GM19463 (cell line): Measurements from ENCODE around the gene BRMS1.
"Not testable (repeated sequence)": the region's sequence is repeated elsewhere in the genome, so short reads cannot be mapped to it uniquely, and the experiment has no call there.

Source experiments
- ATAC-seq: cut with Tn5 transposase; IDR thresholded peaks from one replicate; pipeline ENCODE4 v1.9.1; 2021; ENCODE audit warnings: mild to moderate bottlenecking, moderate library complexity; ENCODE audit not compliant: unreplicated experiment

BRMS1 gene

GRCh38 chr11:66311965-66312548 lies 32.8 kb downstream of the BRMS1 start:
- ATAC-seq = peak; percentile 65

- ATAC-seq = no peak
Measured at GRCh38 chr11:66311470-66311964, 33.4 kb downstream of the BRMS1 start.

- ATAC-seq = not testable (repeated sequence)
Measured at GRCh38 chr11:66310803-66311440, 34.0 kb downstream of the BRMS1 start.

- no peak for ATAC-seq
Measured at GRCh38 chr11:66310324-66310723, 34.6 kb downstream of the BRMS1 start.

GRCh38 chr11:66309475-66309874 lies 35.4 kb downstream of the BRMS1 start:
- ATAC-seq = no peak

- ATAC-seq = no peak
Measured at GRCh38 chr11:66302656-66303055, 42.2 kb downstream of the BRMS1 start.

GRCh38 chr11:66299186-66299585 lies 45.7 kb downstream of the BRMS1 start:
- ATAC-seq = no peak

GRCh38 chr11:66297610-66298009 lies 47.3 kb downstream of the BRMS1 start:
- ATAC-seq = no peak

GRCh38 chr11:66294626-66295620 lies 50.0 kb downstream of the BRMS1 start:
- no peak for ATAC-seq

- ATAC-seq = no peak
Measured at GRCh38 chr11:66293777-66294625, 50.9 kb downstream of the BRMS1 start.

- ATAC-seq = no peak
Measured at GRCh38 chr11:66293352-66293751, 51.6 kb downstream of the BRMS1 start.

- ATAC-seq = no peak
Measured at GRCh38 chr11:66292543-66293332, 52.2 kb downstream of the BRMS1 start.

- ATAC-seq = no peak
Measured at GRCh38 chr11:66291706-66292542, 53.0 kb downstream of the BRMS1 start, which contains the start of gene TMEM151A. TSS of gene TMEM151A (plus strand) at chr11:66291894. CDS start at chr11:66292014, 120 bp downstream.

GRCh38 chr11:66291303-66291705 lies 53.6 kb downstream of the BRMS1 start:
- no peak for ATAC-seq

- ATAC-seq = no peak
Measured at GRCh38 chr11:66290330-66290621, 54.6 kb downstream of the BRMS1 start.

- ATAC-seq = peak; percentile 31
Measured at GRCh38 chr11:66289548-66290329, 55.2 kb downstream of the BRMS1 start.

GRCh38 chr11:66288671-66289547 lies 56.0 kb downstream of the BRMS1 start, which contains the start of gene YIF1A:
TSS of gene YIF1A (minus strand) at chr11:66289143. CDS start at chr11:66288985, 158 bp downstream.
- ATAC-seq = peak; percentile 90
